A549 (cell line): ENCODE data around the gene SWSAP1.

Experiments used
- HOXA7 ChIP-seq: fragments of 250-450 bp; sonication (Bioruptor Pico); IDR thresholded peaks from 2 replicates; pipeline ENCODE4 v1.5.0; 2020; ENCODE audit warnings: mild to moderate bottlenecking, moderate library complexity
- NPAS2 ChIP-seq: fragments of 250-450 bp; sonication (Bioruptor Pico); IDR thresholded peaks from 2 replicates; pipeline ENCODE4 v1.8.0; 2022; ENCODE audit warnings: mild to moderate bottlenecking, moderate library complexity, borderline replicate concordance

GRCh38 chr19:11387162-11388034 is 12.9 kb downstream of the SWSAP1 start:
- no peak for TF ChIP-seq NPAS2 (CRISPR knock-in tag)
- no peak for TF ChIP-seq HOXA7 (CRISPR knock-in tag)
